Body of pancreas (tissue), 4 donors: ENCODE data around the gene TATDN2. TPM values are rescaled to one million over a fixed set of nuclear protein-coding genes. Genes with fewer than 3 reads are reported as not detected.

Experiments
- ATAC-seq: fragments of 150-250 bp; one replicate; pipeline ENCODE4 v1.9.1; 2016
- DNase-seq, 4 donors: peaks; one replicate each; pipeline ENCODE4 v3.0.0-alpha.2; 2019
- H3K27ac ChIP-seq, 4 donors: fragments of 200-600 bp; sonication (generic); 1 replicate in 3 of 4; 2 replicates in 1 of 4; pipeline versions ENCODE4 v1.5.1 to v1.6.1; 2016 to 2019; ENCODE audit warnings: mild to moderate bottlenecking in 1 of 4, mixed read lengths in 1 of 4, moderate library complexity in 1 of 4
- H3K27me3 ChIP-seq, 2 donors: fragments of 200-600 bp; sonication (generic); one replicate each; pipeline ENCODE4 v1.6.0; 2016; ENCODE audit warnings: mild to moderate bottlenecking in 1 of 2
- H3K36me3 ChIP-seq, 2 donors: fragments of 200-600 bp; sonication (generic); replicated peaks in 1 of 2; 2 replicates each; pipeline ENCODE4 v1.5.1; 2016; ENCODE audit warnings: low read depth in 2 of 2; ENCODE audit not compliant: insufficient read depth in 1 of 2
- H3K4me1 ChIP-seq: fragments of 200-600 bp; sonication (generic); one replicate; pipeline ENCODE4 v1.6.0; 2016
- H3K4me3 ChIP-seq, 2 donors: fragments of 200-600 bp; sonication (generic); 1 replicate in 1 of 2; 2 replicates in 1 of 2; pipeline ENCODE4 v1.5.1; 2016 to 2019
- H3K9me3 ChIP-seq, 3 donors: fragments of 200-600 bp; sonication (generic); 1 replicate in 2 of 3; 2 replicates in 1 of 3; pipeline ENCODE4 v1.5.1; 2016
- CTCF ChIP-seq, 7 experiments: fragments of 450-650 bp in 4 of 7; fragments of 200-600 bp in 3 of 7; sonication (generic) in 3 of 7; IDR thresholded peaks; one replicate each; pipeline ENCODE4 v1.5.1; 2016 to 2019; ENCODE audit warnings: antibody characterized with exemption in 7 of 7
- POLR2A ChIP-seq, 3 donors: fragments of 450-650 bp; IDR thresholded peaks; one replicate each; pipeline ENCODE4 v1.6.1; 2016; ENCODE audit warnings: antibody characterized with exemption in 3 of 3, mild to moderate bottlenecking in 2 of 3
- WGBS, 2 donors: methylation state at CpG; one replicate each; pipeline ENCODE4 v1.1.5; 2017; 5-methylcytosine and 5-hydroxymethylcytosine counted together
- intact Hi-C: fragments of 100-400 bp; cut with DNase I; formaldehyde crosslinking; loops from one replicate; pipeline ENCODE4 v1.15.1; 2023
- total RNA-seq, 2 donors: library from RNA; depleted of rRNA; stranded (reverse); fragments of >200 nt; gene quantifications; one replicate each; pipeline ENCODE4 v1.1.0, GENCODE V29; 2016

TATDN2 gene
- total RNA-seq, 2 donors from 2014 or later, result 15.3 to 19.8 TPM

GRCh38 chr3:10219737-10220136, 28.5 kb upstream of the TATDN2 start:
- H3K27ac ChIP-seq, result peak overlapping the region in 2 of 4 donors; percentile 51 to 56

GRCh38 chr3:10223676-10224639, 24.3 kb upstream of the TATDN2 start:
- Histone ChIP-seq H3K9me3 (no peaks in the 10 kb centered on the region), H3K27ac (no peak overlapping the region), H3K4me1 (peaks cover 20% of the 10 kb centered on the region), H3K36me3 (no peaks in the 10 kb centered on the region), H3K27me3 (no peaks in the 10 kb centered on the region), H3K4me3 (no peak overlapping the region)
- WGBS, 2 donors, result 76 to 77% methylated on average over 10 of the region's 10 CpGs
- TF ChIP-seq POLR2A (IDR thresholded peaks at IDR 0.05), result no peak
- intact Hi-C loops, result loop anchor here (10.0 kb wide), 1 partner anchor 59 kb away; the partner anchor contains the start of gene IRAK2
- no peak for DNase-seq
- no peak for ATAC-seq

More at GRCh38 chr3:10219737-10220136, 28.5 kb upstream of the TATDN2 start:
- intact Hi-C loops, result loop anchor here (10.0 kb wide), 1 partner anchor 55 kb away; the partner anchor contains the start of gene IRAK2
- Histone ChIP-seq H3K4me1 (peaks cover 15% of the 10 kb centered on the region), H3K9me3 (no peaks in the 10 kb centered on the region), H3K36me3 (no peaks in the 10 kb centered on the region), H3K27me3 (no peaks in the 10 kb centered on the region), H3K4me3 (no peak overlapping the region)
- peak in 2 of 4 donors; percentile 34 to 35 for DNase-seq
- peak; percentile 54 for ATAC-seq
- WGBS, 2 donors, result 56 to 65% methylated on average over 8 to 9 of the region's 9 CpGs
- TF ChIP-seq CTCF (IDR thresholded peaks at IDR 0.05) (no peak), POLR2A (IDR thresholded peaks at IDR 0.05) (no peak)

GRCh38 chr3:10224794-10225665, 23.2 kb upstream of the TATDN2 start:
- 49 to 70% methylated on average over 4 of the region's 4 CpGs for WGBS, 2 donors
- Histone ChIP-seq H3K4me3 (no peak overlapping the region), H3K36me3 (no peaks in the 10 kb centered on the region), H3K27ac (peak overlapping the region in 1 of 4 donors; percentile 24), H3K4me1 (peaks cover 12% of the 10 kb centered on the region), H3K27me3 (no peaks in the 10 kb centered on the region), H3K9me3 (no peaks in the 10 kb centered on the region)
- intact Hi-C loops, result loop anchor here (10.0 kb wide), 1 partner anchor 60 kb away; the partner anchor contains the start of gene IRAK2
- peak; percentile 86 for ATAC-seq
- DNase-seq, result peak; percentile 78 to 83 (median 80)
- no peak for TF ChIP-seq POLR2A (IDR thresholded peaks at IDR 0.05)
- peak; percentile 66 to 94 (median 90) for TF ChIP-seq CTCF (IDR thresholded peaks at IDR 0.05)

- H3K4me1 ChIP-seq, result peaks cover 7% of the 10 kb centered on the region
- ATAC-seq (no peak), DNase-seq (no peak)
- WGBS, 2 donors, result 68 to 77% methylated on average over 9 to 10 of the region's 10 CpGs
- no peaks in the 10 kb centered on the region for H3K27me3 ChIP-seq
- H3K27ac ChIP-seq, result no peak overlapping the region
- intact Hi-C loops, result loop anchor here (10.0 kb wide), 1 partner anchor 61 kb away; the partner anchor contains the start of gene IRAK2
- H3K9me3 ChIP-seq, result no peaks in the 10 kb centered on the region
- H3K4me3 ChIP-seq, result no peak overlapping the region
- TF ChIP-seq CTCF (IDR thresholded peaks at IDR 0.05), result no peak
- no peak for TF ChIP-seq POLR2A (IDR thresholded peaks at IDR 0.05)
- H3K36me3 ChIP-seq, result no peaks in the 10 kb centered on the region
Observed at GRCh38 chr3:10226293-10226692, 22.0 kb upstream of the TATDN2 start.
